Stimulated activated naive CD8-positive, alpha-beta T cell treated with anti-CD3 and anti-CD28 coated beads, Interleukin-15, amount 100 ng/mL, for 72 hours (primary cell): ENCODE data around the gene STN1.

ENCODE experiments used
- ATAC-seq: fragments of 150-1000 bp; cut with Tn5 transposase; 2 replicates; pipeline ENCODE4 v1.10.0; 2021; ENCODE audit warnings: mild to moderate bottlenecking, moderate library complexity
- DNase-seq, 2 donors: peaks; one replicate each; pipeline ENCODE4 v3.0.0; 2021 to 2022
- H3K27ac Mint-ChIP-seq, 2 donors: one replicate each; pipeline ENCODE4 v1.8.0; 2022; ENCODE audit warnings: mild to moderate bottlenecking in 2 of 2, mixed read lengths in 2 of 2, moderate library complexity in 2 of 2
- H3K27me3 Mint-ChIP-seq: one replicate; pipeline ENCODE4 v1.8.0; 2022; ENCODE audit warnings: mixed read lengths
- H3K4me1 Mint-ChIP-seq: one replicate; pipeline ENCODE4 v1.8.0; 2022; ENCODE audit warnings: mild to moderate bottlenecking, mixed read lengths
- H3K4me3 Mint-ChIP-seq, 2 donors: one replicate each; pipeline ENCODE4 v1.8.0; 2022; ENCODE audit warnings: mild to moderate bottlenecking in 2 of 2, mixed read lengths in 2 of 2, moderate library complexity in 1 of 2
- H3K9me3 Mint-ChIP-seq, 2 donors: one replicate each; pipeline ENCODE4 v1.8.0; 2022; ENCODE audit warnings: mixed read lengths in 2 of 2

STN1 gene

DNA sequence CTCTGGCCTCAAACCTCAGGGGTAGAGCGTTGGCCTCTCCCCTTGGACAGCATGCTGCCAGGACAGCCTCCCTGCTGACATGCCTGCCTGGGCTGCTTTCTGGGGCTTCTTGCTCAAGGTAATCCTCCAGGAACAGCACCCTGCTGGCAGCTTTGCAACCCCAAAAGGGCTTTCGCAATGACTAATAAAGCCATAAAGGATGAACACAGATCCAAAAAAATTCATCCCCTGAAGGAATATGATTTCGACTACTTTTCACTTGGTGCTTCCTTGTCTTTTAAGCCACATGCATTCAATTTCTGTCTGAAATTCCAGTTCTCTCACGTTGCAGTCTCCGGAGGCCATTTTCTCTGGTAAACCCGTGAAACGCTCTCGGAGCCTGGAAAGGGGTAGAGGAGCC, 47.5 kb downstream of the STN1 start:
- DNase-seq (no peak), ATAC-seq (no peak)
- Mint-ChIP-seq H3K27ac (no peak overlapping the region), H3K27me3 (no peaks in the 10 kb centered on the region), H3K4me3 (no peak overlapping the region), H3K4me1 (no peaks in the 10 kb centered on the region), H3K9me3 (peaks cover 0 to under 1% of the 10 kb centered on the region in 2 donors)

- Mint-ChIP-seq H3K4me1 (no peaks in the 10 kb centered on the region), H3K27ac (no peak overlapping the region), H3K9me3 (peaks cover 6 to 12% of the 10 kb centered on the region in 2 donors), H3K27me3 (no peaks in the 10 kb centered on the region), H3K4me3 (no peak overlapping the region)
- DNase-seq, result no peak
- ATAC-seq, result no peak
Observed at GRCh38 chr10:103869336-103869735, 48.6 kb downstream of the STN1 start.

DNA sequence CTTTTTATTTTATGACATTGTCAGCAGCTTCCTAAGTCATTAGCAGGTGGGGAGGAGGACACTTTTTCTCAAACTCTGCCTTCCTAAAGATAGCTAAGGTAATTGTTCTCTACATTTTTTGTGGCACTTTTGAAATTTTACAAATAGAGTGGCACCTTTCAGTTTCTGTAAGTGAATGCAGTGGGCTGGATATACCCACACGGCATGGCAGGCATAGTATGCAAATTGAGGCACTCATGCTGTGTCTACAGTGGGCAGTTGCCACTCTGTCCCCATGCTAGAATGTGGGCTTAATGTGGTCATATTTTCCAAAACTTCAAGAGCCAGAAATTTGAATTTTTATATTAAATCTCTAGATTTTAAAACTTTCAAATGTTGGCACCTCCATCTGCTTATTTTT, 49.8 kb downstream of the STN1 start:
- no peak for ATAC-seq
- H3K27me3 Mint-ChIP-seq, result no peaks in the 10 kb centered on the region
- peaks cover 6 to 19% of the 10 kb centered on the region in 2 donors for H3K9me3 Mint-ChIP-seq
- no peak overlapping the region for H3K4me3 Mint-ChIP-seq
- no peak overlapping the region for H3K27ac Mint-ChIP-seq
- no peaks in the 10 kb centered on the region for H3K4me1 Mint-ChIP-seq
- no peak for DNase-seq

GRCh38 chr10:103861505-103861904, 56.5 kb downstream of the STN1 start:
- peaks cover 13% of the 10 kb centered on the region for H3K27me3 Mint-ChIP-seq
- DNase-seq (no peak), ATAC-seq (no peak)
- H3K27ac Mint-ChIP-seq, result no peak overlapping the region
- H3K4me1 Mint-ChIP-seq, result peaks cover under 1% of the 10 kb centered on the region
- H3K4me3 Mint-ChIP-seq, result no peak overlapping the region
- peaks cover 6 to 19% of the 10 kb centered on the region in 2 donors for H3K9me3 Mint-ChIP-seq

- DNase-seq (peak; percentile 56 to 59), ATAC-seq (peak; percentile 78)
- Mint-ChIP-seq H3K27me3 (peaks cover 27% of the 10 kb centered on the region), H3K9me3 (peaks cover 0 to 8% of the 10 kb centered on the region in 2 donors), H3K27ac (no peak overlapping the region), H3K4me3 (no peak overlapping the region), H3K4me1 (peaks cover 13% of the 10 kb centered on the region)
Observed at GRCh38 chr10:103859161-103860086, 58.6 kb downstream of the STN1 start.

GRCh38 chr10:103858360-103858759, 59.6 kb downstream of the STN1 start:
- Mint-ChIP-seq H3K4me1 (peaks cover 19% of the 10 kb centered on the region), H3K27me3 (peaks cover 38% of the 10 kb centered on the region), H3K9me3 (no peaks in the 10 kb centered on the region), H3K27ac (no peak overlapping the region), H3K4me3 (no peak overlapping the region)
- DNase-seq, result no peak
- no peak for ATAC-seq

- H3K9me3 Mint-ChIP-seq, result no peaks in the 10 kb centered on the region
- no peak for DNase-seq
- no peak for ATAC-seq
- H3K27me3 Mint-ChIP-seq, result peaks cover 52% of the 10 kb centered on the region
- H3K4me1 Mint-ChIP-seq, result peaks cover 19% of the 10 kb centered on the region
- H3K27ac Mint-ChIP-seq, result no peak overlapping the region
- no peak overlapping the region for H3K4me3 Mint-ChIP-seq
Observed at GRCh38 chr10:103856797-103857170, 61.2 kb downstream of the STN1 start.

- H3K4me3 Mint-ChIP-seq, result peak overlapping the region; percentile 50 to 55
- peak; percentile 24 for ATAC-seq
- peaks cover 19% of the 10 kb centered on the region for H3K4me1 Mint-ChIP-seq
- peaks cover 52% of the 10 kb centered on the region for H3K27me3 Mint-ChIP-seq
- DNase-seq, result no peak
- peak overlapping the region in 1 of 2 donors; percentile 27 for H3K27ac Mint-ChIP-seq
- H3K9me3 Mint-ChIP-seq, result no peaks in the 10 kb centered on the region
Observed at GRCh38 chr10:103855852-103856796, 61.9 kb downstream of the STN1 start.

- ATAC-seq, result peak; percentile 61
- Mint-ChIP-seq H3K4me1 (peaks cover 19% of the 10 kb centered on the region), H3K27me3 (peaks cover 56% of the 10 kb centered on the region), H3K27ac (peak within 1 kb of the TSS; percentile 59 to 80), H3K9me3 (no peaks in the 10 kb centered on the region), H3K4me3 (peak within 1 kb of the TSS; percentile 79 to 87)
- DNase-seq, result peak; percentile 16 to 31
Observed at GRCh38 chr10:103855424-103855823, 62.6 kb downstream of the STN1 start, which contains the start of gene SH3PXD2A. TSS of gene SH3PXD2A (minus strand) at chr10:103855576. CDS start at chr10:103855266, 310 bp downstream.

GRCh38 chr10:103854686-103855391, 63.1 kb downstream of the STN1 start:
- peak overlapping the region; percentile 59 to 80 for H3K27ac Mint-ChIP-seq
- H3K4me3 Mint-ChIP-seq, result peak overlapping the region; percentile 79 to 87
- H3K27me3 Mint-ChIP-seq, result peaks cover 61% of the 10 kb centered on the region
- no peaks in the 10 kb centered on the region for H3K9me3 Mint-ChIP-seq
- ATAC-seq (peak; percentile 55), DNase-seq (peak; percentile 17 to 20)
- peaks cover 19% of the 10 kb centered on the region for H3K4me1 Mint-ChIP-seq

DNA sequence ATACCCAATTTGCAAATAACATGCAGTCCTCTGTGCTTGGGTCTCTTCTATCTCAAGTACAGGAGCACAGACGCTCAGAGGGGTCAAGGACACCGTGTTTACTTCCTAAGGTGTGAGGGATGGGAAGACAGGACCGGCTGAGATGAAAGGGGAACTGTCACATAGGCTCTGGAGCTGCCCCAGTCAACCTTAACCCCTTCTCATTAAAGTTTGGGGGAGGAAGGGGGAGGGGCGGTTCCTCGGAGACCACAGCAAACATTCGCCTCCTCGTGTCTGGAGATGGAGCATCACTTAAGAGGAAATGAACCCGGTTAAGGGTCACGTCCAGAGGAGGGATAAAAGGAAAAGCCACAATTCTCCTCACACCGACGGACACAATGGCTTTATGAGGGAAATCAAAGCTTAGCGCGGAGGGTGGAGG, 63.7 kb downstream of the STN1 start:
- DNase-seq, result no peak
- Mint-ChIP-seq H3K4me3 (peak overlapping the region; percentile 79 to 87), H3K9me3 (no peaks in the 10 kb centered on the region), H3K27me3 (peaks cover 67% of the 10 kb centered on the region), H3K4me1 (peaks cover 19% of the 10 kb centered on the region), H3K27ac (peak overlapping the region in 1 of 2 donors; percentile 80)
- no peak for ATAC-seq

- H3K4me3 Mint-ChIP-seq, result peak overlapping the region; percentile 79 to 87
- H3K27ac Mint-ChIP-seq, result no peak overlapping the region
- H3K4me1 Mint-ChIP-seq, result peaks cover 21% of the 10 kb centered on the region
- no peaks in the 10 kb centered on the region for H3K9me3 Mint-ChIP-seq
- no peak for ATAC-seq
- peaks cover 70% of the 10 kb centered on the region for H3K27me3 Mint-ChIP-seq
- DNase-seq, result no peak
Observed at GRCh38 chr10:103853428-103854264, 64.3 kb downstream of the STN1 start.

GRCh38 chr10:103852856-103853255, 65.1 kb downstream of the STN1 start:
- Mint-ChIP-seq H3K9me3 (no peaks in the 10 kb centered on the region), H3K27me3 (peaks cover 75% of the 10 kb centered on the region), H3K4me1 (peaks cover 25% of the 10 kb centered on the region), H3K27ac (no peak overlapping the region), H3K4me3 (no peak overlapping the region)
- ATAC-seq (no peak), DNase-seq (no peak)

DNA sequence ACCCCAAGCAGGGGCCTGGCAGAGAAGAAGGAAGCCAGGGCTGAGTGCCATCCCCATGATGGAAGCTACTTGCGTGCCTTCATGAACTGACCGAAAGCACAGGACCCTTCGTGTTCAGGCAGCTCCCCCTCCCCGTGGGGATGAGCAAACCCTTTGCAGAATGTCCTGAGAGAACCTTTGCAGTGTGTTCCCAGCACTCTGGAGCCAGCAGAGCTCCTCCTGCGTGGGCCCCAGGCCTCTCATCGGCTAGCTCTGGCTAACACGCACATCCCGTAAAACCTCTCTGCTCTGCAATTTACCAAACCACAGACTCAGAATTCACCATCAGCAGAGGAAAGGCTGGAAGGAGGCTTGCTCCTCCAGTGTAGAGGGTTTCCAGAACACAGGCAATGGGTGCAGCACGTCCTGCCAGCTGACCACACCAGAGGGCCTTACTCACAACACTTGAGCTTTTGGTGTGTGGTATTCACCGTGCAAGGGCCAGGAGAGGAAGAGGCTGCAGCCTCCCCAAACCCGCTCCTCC, 65.7 kb downstream of the STN1 start:
- no peak overlapping the region for H3K4me3 Mint-ChIP-seq
- H3K9me3 Mint-ChIP-seq, result no peaks in the 10 kb centered on the region
- no peak for ATAC-seq
- H3K4me1 Mint-ChIP-seq, result peaks cover 25% of the 10 kb centered on the region
- H3K27ac Mint-ChIP-seq, result no peak overlapping the region
- H3K27me3 Mint-ChIP-seq, result peaks cover 69% of the 10 kb centered on the region
- DNase-seq, result no peak
